Activated effector memory CD4-positive, alpha-beta T cell treated with anti-CD3 and anti-CD28 coated beads, Interleukin-2, amount 50 U/mL, for 16 hours (primary cell): ENCODE data around the gene SLC1A3.

Source experiments
- DNase-seq: peaks from one replicate; pipeline ENCODE4 v3.0.0-alpha.2; 2020

SLC1A3 gene

GRCh38 chr5:36689225-36689624 is 82.8 kb downstream of the SLC1A3 start:
- no peak for DNase-seq

DNA sequence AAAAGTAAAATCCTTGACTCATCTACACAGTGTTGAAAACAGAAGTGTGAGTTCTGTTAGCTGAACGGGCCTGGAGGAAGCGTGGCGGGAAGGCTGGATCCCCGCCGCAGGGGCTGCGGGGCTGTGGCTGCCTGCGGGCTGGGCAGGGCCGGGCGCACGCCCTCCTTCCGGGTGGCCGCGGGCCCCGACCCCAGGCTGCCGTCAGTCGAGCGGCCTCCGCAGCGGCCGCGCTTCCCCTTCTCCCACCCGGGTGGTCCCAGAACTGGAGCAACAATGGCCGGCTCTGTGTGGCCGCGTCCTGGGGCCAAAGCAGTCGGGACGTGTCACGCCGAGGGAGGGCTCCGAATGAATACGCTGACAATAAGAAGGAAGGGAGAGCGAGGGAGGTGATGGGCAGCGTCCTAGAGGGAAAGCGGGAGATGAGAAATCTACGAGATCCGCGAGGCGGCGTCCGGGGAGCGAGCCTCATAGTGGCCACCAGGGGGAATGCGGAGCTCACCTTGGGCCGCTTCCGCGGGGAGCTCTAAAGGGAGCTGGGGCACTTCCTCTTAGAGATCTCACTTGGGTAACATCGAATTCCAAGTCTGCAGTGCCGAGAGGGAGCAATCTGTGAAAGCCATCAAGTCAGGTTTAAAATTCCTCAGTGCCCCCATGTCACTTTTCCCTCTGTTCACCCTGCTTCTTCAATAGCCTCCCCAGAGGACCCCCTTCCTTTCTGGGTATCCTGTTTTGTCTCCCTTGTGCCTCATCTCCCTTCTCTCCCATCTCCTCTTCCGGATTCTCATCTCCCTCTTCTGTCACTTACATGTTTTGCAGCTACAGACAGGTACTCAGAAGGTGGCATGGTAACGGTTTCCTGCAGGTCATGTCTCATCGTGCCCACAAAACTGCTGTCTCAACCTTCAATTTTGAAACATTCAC is 83.9 kb downstream of the SLC1A3 start:
- peak; percentile 84 for DNase-seq

DNA sequence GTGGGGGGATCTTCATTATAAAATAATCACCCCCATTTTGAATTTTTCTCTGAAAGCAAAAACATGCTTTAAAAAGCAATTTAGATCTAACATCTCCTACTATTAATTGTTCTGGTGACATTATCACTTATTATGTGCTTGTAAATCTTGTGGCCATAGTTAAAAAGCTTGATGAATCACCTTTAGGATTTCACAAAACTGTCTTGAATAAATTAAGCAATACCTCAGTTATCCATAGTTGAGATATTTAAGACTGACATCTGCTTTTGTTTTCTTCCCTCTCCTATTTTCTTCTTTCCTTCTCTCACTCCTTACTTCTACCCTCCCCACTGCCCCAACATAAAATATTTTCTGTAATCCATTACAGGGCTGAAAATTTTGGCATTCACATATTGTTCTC is 84.8 kb downstream of the SLC1A3 start:
- DNase-seq, result no peak

DNA sequence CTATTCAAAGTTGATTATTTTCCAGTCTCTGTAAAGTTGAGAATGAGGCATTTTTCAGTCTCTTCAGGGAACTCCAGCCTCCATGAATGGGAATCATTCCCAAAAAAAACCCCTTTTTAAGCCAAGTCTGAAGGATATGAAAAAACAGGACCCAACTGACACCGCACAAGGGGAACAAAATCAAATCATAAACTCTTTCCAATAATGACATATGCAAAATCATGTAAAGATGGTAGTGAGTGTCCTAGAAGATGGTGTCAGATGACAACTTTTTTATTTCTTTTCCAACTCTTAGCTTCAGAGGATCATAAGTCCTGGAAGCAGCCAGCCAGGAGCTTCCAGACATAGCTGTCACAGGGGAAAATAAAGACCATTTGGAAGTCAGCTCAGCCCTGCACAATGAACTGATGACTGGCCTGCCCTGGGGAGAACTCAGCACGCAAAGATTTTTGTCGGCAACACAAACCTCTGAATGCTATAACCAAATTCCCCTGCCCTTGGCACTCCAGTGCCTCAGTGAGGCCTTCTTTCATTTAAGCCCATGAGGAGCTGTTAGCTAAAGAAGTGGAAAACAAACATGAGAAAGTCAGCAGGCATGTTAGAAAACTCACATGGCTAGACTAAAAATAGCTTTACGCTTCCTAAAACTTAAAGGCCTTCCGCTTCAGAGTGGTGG is 85.4 kb downstream of the SLC1A3 start:
- no peak for DNase-seq

GRCh38 chr5:36692791-36693763 is 86.7 kb downstream of the SLC1A3 start:
- peak; percentile 65 for DNase-seq

- no peak for DNase-seq
These were observed 87.9 kb downstream of the SLC1A3 start for GRCh38 chr5:36694351-36694750.

- DNase-seq, result peak; percentile 66
These were observed 89.8 kb downstream of the SLC1A3 start for GRCh38 chr5:36696059-36696673.

- DNase-seq, result no peak
These were observed 91.6 kb downstream of the SLC1A3 start for GRCh38 chr5:36698031-36698430.

- no peak for DNase-seq
These were observed 94.8 kb downstream of the SLC1A3 start for GRCh38 chr5:36701085-36701698.

- DNase-seq, result no peak
These were observed 96.9 kb downstream of the SLC1A3 start for GRCh38 chr5:36703245-36703860.

DNA sequence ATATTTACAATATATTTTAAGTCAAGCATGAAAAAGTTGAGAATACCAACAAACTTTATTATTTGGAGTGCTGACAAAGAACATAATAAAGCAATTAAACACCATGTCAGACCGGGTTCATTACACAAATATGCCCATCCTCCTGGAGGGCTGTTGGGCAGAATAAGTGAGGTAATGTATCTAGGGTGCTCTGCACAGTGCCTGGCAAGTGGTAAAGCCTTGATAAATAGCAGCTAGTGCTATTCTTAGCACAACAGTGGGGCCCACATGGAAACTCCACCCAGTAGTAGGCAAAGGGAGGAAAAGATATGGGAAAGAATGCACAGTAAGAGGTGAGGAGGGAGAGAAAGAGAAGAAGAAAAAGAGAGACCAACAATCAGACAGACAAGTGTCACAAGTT is 97.7 kb downstream of the SLC1A3 start:
- DNase-seq, result no peak

- DNase-seq, result no peak
These were observed 98.6 kb downstream of the SLC1A3 start for GRCh38 chr5:36705055-36705454.

- no peak for DNase-seq
These were observed 100.3 kb downstream of the SLC1A3 start for GRCh38 chr5:36706662-36707061.

GRCh38 chr5:36708996-36709395 is 102.6 kb downstream of the SLC1A3 start:
- DNase-seq, result no peak

GRCh38 chr5:36710039-36710438 is 103.6 kb downstream of the SLC1A3 start:
- DNase-seq, result no peak

- DNase-seq, result no peak
These were observed 106.3 kb downstream of the SLC1A3 start for GRCh38 chr5:36712706-36713105.

GRCh38 chr5:36713541-36713940 is 107.1 kb downstream of the SLC1A3 start:
- DNase-seq, result no peak

DNA sequence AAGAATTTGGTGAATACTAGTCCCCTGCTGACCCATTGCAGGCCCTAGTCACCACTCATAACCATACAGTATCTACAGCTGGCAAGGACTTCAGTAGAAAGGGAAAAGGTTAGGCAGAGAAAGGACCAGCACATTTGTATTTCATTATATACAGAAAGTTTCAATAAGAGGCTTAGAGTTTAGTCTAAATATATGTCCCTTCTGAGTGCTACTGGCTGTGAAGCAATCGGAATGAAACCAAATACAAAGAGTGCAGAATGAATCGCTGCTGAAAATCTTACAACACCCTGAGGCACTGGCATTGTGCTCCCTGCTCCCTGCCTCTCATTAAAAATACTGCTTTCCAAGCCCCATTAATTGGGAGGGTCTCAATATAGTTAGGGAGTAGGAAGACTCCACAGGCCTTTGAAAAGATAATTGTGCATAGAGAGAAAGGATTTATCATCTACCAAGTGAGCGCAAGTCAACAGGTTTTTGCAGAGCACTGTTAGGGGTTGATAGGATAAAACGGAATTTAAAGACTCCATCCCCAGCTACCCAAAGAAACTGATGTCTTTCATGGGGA is 110.8 kb downstream of the SLC1A3 start:
- DNase-seq, result no peak

- DNase-seq, result no peak
These were observed 112.9 kb downstream of the SLC1A3 start for GRCh38 chr5:36719282-36719681.

- no peak for DNase-seq
These were observed 114.3 kb downstream of the SLC1A3 start for GRCh38 chr5:36720688-36721087.

GRCh38 chr5:36721664-36722235 is 115.3 kb downstream of the SLC1A3 start:
- DNase-seq, result no peak
